Measurements from ENCODE around the gene CYP27C1. TPM values are rescaled to one million over a fixed set of nuclear protein-coding genes. Genes with fewer than 3 reads are reported as not detected.
"Not testable (repeated sequence)": the region's sequence is repeated elsewhere in the genome, so short reads cannot be mapped to it uniquely, and the experiment has no call there.

Gene CYP27C1
- total RNA-seq, 4 donors from 2014 or later = not detected

DNA sequence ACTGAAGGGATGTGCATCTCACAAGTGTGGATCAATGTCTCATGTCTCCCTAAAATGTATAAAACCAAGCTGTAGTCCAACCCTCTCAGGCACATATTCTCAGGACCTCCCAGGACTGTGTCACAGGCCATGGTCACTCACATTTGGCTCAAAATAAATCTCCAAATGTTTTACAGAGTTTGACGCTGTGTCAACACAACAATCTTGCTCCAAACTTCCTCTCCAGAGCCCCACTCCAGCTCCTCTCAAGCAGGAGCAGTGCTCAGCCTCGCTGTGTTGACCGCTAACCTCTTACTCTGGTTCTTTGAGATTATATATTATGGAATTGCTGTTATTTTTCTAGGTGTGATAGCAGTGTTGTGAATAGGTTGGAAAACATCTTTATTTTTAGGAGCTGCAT lies 56.2 kb downstream of the CYP27C1 start:
- H3K9me3 ChIP-seq = no peaks in the 10 kb centered on the region
- DNase-seq (no peak), ATAC-seq (no peak)
- no peak for TF ChIP-seq POLR2A (IDR thresholded peaks at IDR 0.05)
- TF ChIP-seq, protein P1, sequence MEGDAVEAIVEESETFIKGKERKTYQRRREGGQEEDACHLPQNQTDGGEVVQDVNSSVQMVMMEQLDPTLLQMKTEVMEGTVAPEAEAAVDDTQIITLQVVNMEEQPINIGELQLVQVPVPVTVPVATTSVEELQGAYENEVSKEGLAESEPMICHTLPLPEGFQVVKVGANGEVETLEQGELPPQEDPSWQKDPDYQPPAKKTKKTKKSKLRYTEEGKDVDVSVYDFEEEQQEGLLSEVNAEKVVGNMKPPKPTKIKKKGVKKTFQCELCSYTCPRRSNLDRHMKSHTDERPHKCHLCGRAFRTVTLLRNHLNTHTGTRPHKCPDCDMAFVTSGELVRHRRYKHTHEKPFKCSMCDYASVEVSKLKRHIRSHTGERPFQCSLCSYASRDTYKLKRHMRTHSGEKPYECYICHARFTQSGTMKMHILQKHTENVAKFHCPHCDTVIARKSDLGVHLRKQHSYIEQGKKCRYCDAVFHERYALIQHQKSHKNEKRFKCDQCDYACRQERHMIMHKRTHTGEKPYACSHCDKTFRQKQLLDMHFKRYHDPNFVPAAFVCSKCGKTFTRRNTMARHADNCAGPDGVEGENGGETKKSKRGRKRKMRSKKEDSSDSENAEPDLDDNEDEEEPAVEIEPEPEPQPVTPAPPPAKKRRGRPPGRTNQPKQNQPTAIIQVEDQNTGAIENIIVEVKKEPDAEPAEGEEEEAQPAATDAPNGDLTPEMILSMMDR (IDR thresholded peaks at IDR 0.05 in 4 of 5, conservative IDR thresholded peaks at IDR 0.05 in 1 of 5) = no peak
- intact Hi-C loops (cut with DNase I; ENCODE audit: low total_unique reads) (no loop called here), in situ Hi-C loops (cut with MboI; ENCODE audit: low sequenced_read_pairs in 4 of 4) (no loop called here)
- peaks cover 6 to 36% of the 10 kb centered on the region in 2 donors for H3K4me1 ChIP-seq
- H3K36me3 ChIP-seq = no peaks in the 10 kb centered on the region
- H3K27ac ChIP-seq = peak overlapping the region in 2 of 4 donors; percentile 23 to 26
- H3K27me3 ChIP-seq = no peaks in the 10 kb centered on the region
- H3K4me3 ChIP-seq = no peak overlapping the region

DNA sequence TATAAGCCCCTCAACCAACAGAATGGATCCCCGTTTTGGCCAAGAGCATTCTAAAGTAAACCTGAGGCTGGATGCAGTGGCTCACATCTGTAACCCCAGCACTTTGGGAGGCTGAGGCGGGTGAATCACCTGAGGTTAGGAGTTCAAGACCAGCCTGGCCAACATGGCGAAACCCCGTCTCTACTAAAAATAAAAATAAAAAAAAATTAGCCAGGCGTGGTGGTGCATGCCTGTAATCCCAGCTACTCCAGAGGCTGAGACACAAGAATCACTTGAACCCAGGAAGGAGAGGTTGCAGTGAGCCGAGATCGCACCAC lies 57.1 kb downstream of the CYP27C1 start:
- H3K27ac ChIP-seq, ATAC-seq: not testable (repeated sequence)

DNA sequence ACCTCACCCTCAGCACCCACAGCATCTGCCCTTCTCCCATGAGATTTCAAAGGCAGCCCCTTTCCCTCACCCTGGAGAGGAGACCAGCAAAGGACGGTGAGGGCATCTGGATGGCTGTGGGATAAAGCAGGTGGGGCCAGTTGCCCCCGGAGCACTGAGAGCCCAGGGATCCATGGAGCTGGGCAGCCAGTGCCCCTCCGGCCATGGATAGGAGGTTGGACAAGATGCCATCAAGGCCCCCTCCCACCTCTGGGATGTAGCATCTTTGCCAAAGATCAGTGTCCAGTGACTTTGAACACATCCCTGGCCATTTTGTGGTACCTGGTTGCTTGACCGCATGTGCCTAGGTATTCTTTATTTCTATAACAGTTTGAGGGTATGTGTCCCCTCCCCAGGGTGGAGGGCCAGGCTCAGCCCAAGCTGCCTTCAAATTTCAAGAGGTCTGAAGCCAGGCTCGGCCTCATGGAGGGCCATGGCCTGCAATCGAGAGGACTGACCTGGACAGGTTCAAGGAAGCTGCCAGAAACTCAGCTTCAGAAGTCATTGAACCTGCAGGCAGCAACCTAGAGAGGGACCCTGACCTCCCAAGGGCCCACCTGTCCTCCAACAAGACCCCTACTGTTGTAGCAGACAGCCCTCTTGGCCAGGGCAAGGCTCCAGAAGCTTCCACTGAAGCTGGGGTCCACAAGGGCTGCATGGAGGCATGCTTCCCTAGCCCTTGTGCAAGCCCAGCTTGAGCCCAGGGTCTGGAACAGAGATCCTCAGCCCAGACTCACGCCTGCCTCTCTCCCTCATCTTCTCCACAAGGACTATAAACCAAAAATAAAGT lies 57.6 kb downstream of the CYP27C1 start:
- intact Hi-C loops (cut with DNase I; ENCODE audit: low total_unique reads) = no loop called here
- TF ChIP-seq, protein P1 (IDR thresholded peaks at IDR 0.05 in 4 of 5, conservative IDR thresholded peaks at IDR 0.05 in 1 of 5) = no peak
- no peak for TF ChIP-seq POLR2A (IDR thresholded peaks at IDR 0.05)
- Histone ChIP-seq H3K36me3 (no peaks in the 10 kb centered on the region), H3K4me3 (no peak overlapping the region), H3K27ac (no peak overlapping the region), H3K9me3 (no peaks in the 10 kb centered on the region), H3K4me1 (peaks cover 6 to 37% of the 10 kb centered on the region in 2 donors), H3K27me3 (no peaks in the 10 kb centered on the region)
- in situ Hi-C loops (cut with MboI; ENCODE audit: low sequenced_read_pairs in 4 of 4) = no loop called here
- peak in 1 of 2 donors; percentile 9 for DNase-seq
- no peak for ATAC-seq

More for the DNA sequence above, 57.1 kb downstream of the CYP27C1 start:
- intact Hi-C loops (cut with DNase I; ENCODE audit: low total_unique reads); H3K27me3 ChIP-seq; DNase-seq; in situ Hi-C loops (cut with MboI; ENCODE audit: low sequenced_read_pairs in 4 of 4); H3K4me3 ChIP-seq; H3K36me3 ChIP-seq; H3K9me3 ChIP-seq: not testable (repeated sequence)
- H3K4me1 ChIP-seq = peaks cover 6 to 36% of the 10 kb centered on the region in 2 donors

DNA sequence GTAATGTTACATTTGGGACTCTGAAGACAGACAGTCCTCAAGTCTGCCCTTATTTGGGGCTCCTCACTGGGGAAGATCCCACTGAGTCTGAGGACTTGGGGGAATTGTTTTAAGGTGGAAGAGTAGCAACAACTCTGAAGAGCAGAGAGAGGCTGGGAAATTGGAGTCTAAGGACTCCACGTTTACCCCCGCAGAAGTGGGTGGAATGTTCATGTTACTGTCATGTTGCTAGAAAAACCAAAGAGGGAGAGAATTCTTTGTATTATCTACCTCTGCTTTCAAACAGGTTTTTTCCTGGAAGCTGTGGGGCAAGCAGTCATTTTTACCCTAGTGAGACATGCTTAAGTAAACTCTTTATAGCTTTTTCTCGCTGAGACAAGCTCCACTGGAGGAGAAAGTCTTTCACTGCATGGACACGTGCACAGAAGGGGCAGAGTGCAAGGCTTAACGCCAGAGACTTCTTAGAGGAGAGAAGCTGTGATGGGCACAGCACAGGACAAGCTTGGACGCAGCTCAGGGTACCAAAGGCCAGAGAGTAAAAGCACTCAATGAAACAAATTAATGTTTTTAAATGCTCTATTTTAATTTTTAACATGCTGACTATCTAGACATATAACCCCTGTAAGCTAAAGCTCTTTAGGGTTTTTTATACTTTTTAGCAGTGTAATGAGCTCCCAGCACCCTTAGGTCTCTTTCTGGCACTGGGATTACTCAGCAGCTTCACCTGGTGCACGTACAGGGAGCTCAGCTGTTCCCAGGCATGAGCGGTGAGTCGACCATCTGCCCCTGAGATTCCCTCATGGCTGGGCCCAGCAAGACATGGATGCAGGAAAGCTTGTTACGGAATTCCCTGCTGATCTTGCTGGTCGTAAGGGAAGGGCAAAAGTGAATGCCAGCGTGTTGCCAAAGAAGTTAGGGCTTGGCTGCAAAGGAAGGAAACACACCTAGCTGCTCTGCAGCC lies 58.6 kb downstream of the CYP27C1 start:
- Histone ChIP-seq H3K27ac (no peak overlapping the region), H3K9me3 (no peaks in the 10 kb centered on the region), H3K27me3 (no peaks in the 10 kb centered on the region), H3K4me3 (no peak overlapping the region), H3K36me3 (no peaks in the 10 kb centered on the region), H3K4me1 (peaks cover 6 to 43% of the 10 kb centered on the region in 2 donors)
- intact Hi-C loops (cut with DNase I; ENCODE audit: low total_unique reads) = no loop called here
- TF ChIP-seq, protein P1 (IDR thresholded peaks at IDR 0.05 in 4 of 5, conservative IDR thresholded peaks at IDR 0.05 in 1 of 5) = no peak
- no peak for ATAC-seq
- DNase-seq = peak in 1 of 2 donors; percentile 7
- in situ Hi-C loops (cut with MboI; ENCODE audit: low sequenced_read_pairs in 4 of 4) = no loop called here

DNA sequence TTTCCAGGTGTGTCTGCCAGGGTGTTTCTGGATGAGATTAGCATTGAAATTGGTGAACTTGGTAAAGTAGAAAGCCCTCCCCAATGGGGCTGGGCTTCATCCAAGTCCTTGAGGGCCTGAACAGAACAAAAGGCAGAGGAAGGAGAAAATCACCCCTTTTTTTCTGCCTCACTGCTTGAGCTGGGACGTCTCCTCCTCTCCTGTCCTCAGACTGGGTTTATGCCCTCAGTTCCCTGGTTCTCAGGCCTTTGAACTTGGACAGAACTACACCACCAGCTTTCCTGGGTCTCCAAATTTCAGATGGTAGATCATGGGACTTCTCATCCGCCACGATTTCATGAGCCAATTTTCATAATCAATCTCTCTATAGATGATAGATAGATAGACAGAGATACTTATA lies 59.4 kb downstream of the CYP27C1 start:
- no peak for DNase-seq
- Histone ChIP-seq H3K27me3 (no peaks in the 10 kb centered on the region), H3K27ac (no peak overlapping the region), H3K4me3 (no peak overlapping the region), H3K36me3 (no peaks in the 10 kb centered on the region), H3K4me1 (peaks cover 6 to 43% of the 10 kb centered on the region in 2 donors), H3K9me3 (no peaks in the 10 kb centered on the region)
- no peak for ATAC-seq
- TF ChIP-seq, protein P1 (IDR thresholded peaks at IDR 0.05 in 4 of 5, conservative IDR thresholded peaks at IDR 0.05 in 1 of 5) = no peak
- no peak for TF ChIP-seq POLR2A (IDR thresholded peaks at IDR 0.05)
- intact Hi-C loops (cut with DNase I; ENCODE audit: low total_unique reads) = no loop called here
- in situ Hi-C loops (cut with MboI; ENCODE audit: low sequenced_read_pairs in 4 of 4) = no loop called here
